Upper lobe of left lung (tissue), 4 donors: Measurements from ENCODE around the gene CERS2.
A peak's percentile ranks its signal among the peaks of the same experiment; 100 is the strongest.

ENCODE experiments used
- CTCF ChIP-seq, 6 experiments: fragments of 450-650 bp in 4 of 6; fragments of 200-600 bp in 2 of 6; sonication (generic) in 2 of 6; IDR thresholded peaks; one replicate each; pipeline ENCODE4 v1.5.1; 2016 to 2019; ENCODE audit warnings: antibody characterized with exemption in 6 of 6
- POLR2A ChIP-seq, 4 donors: fragments of 450-650 bp; IDR thresholded peaks; one replicate each; pipeline ENCODE4 v1.5.1; 2016 to 2017; ENCODE audit warnings: antibody characterized with exemption in 4 of 4, mild to moderate bottlenecking in 2 of 4

- TF ChIP-seq POLR2A (IDR thresholded peaks at IDR 0.05) (peak in 1 of 4 donors; percentile 10), CTCF (IDR thresholded peaks at IDR 0.05) (no peak)
These were observed 1.3 kb downstream of the CERS2 start for GRCh38 chr1:150973258-150973835.
